ENCODE measurements around the gene AGPAT3.
A peak's percentile ranks its signal among the peaks of the same experiment; 100 is the strongest.

Gene AGPAT3

DNA sequence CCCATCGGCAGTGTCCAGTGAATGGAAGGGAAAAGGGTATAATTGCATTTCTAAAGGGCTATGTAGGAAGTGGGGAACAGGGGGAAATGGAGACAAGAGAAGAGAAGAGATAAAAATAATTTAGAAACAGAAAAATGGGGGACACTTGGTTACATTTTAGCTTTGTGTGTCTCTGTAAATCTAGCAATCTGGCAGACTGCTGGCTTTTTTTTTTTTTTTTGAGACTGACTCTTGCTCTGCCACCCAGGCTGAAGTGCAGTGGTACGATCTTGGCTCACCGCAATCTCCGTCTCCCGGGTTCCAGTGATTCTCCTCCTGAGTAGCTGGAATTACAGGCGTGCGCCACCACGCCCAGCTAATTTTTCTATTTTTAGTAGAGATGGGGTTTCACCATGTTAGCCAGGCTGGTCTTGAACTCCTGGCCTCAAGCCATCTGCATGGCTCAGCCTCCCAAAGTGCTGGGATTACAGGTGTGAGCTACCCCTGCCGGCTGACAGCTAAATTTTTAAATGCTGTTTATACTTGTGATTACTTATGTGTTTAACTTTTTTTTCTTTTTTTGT lies 53.4 kb downstream of the AGPAT3 start:
- CTCF ChIA-PET = interaction anchor here (0.6 to 1.6 kb wide), 3 partner anchors 20 to 123 kb away, joined by 6 read pairs; no protein-coding TSS in a partner anchor
- H3K4me1 ChIP-seq (ENCODE audit: control insufficient read depth, insufficient read depth, low read length) = peaks cover 8% of the 10 kb centered on the region
- H3K4me3 ChIP-seq (ENCODE audit: low read depth, low read length) = no peak overlapping the region
- POLR2A ChIA-PET = interaction anchor here (0.7 kb wide), 1 partner anchor 34 kb away, joined by 6 read pairs; no protein-coding TSS in a partner anchor
- H3K9me3 ChIP-seq (ENCODE audit: control insufficient read depth, insufficient read depth, low read depth, low read length) = no peaks in the 10 kb centered on the region
- no peak overlapping the region for H3K27ac ChIP-seq (ENCODE audit: extremely low read depth, low read depth, low read length)
- H3K36me3 ChIP-seq (ENCODE audit: control insufficient read depth in 2 of 2, insufficient read depth in 1 of 2, low read length in 2 of 2) = no peaks in the 10 kb centered on the region
- TF ChIP-seq, protein P1, sequence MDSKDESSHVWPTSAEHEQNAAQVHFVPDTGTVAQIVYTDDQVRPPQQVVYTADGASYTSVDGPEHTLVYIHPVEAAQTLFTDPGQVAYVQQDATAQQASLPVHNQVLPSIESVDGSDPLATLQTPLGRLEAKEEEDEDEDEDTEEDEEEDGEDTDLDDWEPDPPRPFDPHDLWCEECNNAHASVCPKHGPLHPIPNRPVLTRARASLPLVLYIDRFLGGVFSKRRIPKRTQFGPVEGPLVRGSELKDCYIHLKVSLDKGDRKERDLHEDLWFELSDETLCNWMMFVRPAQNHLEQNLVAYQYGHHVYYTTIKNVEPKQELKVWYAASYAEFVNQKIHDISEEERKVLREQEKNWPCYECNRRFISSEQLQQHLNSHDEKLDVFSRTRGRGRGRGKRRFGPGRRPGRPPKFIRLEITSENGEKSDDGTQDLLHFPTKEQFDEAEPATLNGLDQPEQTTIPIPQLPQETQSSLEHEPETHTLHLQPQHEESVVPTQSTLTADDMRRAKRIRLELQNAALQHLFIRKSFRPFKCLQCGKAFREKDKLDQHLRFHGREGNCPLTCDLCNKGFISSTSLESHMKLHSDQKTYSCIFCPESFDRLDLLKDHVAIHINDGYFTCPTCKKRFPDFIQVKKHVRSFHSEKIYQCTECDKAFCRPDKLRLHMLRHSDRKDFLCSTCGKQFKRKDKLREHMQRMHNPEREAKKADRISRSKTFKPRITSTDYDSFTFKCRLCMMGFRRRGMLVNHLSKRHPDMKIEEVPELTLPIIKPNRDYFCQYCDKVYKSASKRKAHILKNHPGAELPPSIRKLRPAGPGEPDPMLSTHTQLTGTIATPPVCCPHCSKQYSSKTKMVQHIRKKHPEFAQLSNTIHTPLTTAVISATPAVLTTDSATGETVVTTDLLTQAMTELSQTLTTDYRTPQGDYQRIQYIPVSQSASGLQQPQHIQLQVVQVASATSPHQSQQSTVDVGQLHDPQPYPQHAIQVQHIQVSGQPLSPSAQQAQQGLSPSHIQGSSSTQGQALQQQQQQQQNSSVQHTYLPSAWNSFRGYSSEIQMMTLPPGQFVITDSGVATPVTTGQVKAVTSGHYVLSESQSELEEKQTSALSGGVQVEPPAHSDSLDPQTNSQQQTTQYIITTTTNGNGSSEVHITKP (tag by site-specific recombination; IDR thresholded peaks at IDR 0.05) = peak; percentile 60
- TF ChIP-seq ZNF423 (tag by site-specific recombination; IDR thresholded peaks at IDR 0.05) = no peak

DNA sequence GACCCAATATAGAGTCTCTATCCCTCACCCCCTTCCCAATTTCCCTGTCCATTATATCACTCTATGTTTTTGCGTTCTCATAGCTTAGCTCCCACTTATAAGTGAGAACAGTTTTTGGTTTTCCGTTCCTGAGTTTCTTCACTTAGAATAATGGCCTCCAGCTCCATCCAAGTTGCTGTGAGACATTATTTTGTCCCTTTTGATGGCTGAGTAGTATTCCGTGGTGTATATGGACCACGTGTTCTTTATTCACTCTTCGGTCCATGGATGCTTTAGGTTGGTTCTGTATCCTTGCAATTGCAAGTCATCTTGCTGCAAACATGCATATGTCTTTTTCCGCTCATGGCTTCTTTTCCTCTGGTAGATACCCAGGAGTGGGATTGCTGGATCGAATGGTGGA lies 54.3 kb downstream of the AGPAT3 start:
- ChIA-PET CTCF (interaction anchor here (1.6 kb wide), 1 partner anchor 108 kb away, joined by 6 read pairs; no protein-coding TSS in a partner anchor), POLR2A (no interaction called here)
- Histone ChIP-seq H3K9me3 (ENCODE audit: control insufficient read depth, insufficient read depth, low read depth, low read length) (no peaks in the 10 kb centered on the region), H3K4me1 (ENCODE audit: control insufficient read depth, insufficient read depth, low read length) (peaks cover 4% of the 10 kb centered on the region), H3K4me3 (ENCODE audit: low read depth, low read length) (no peak overlapping the region), H3K36me3 (ENCODE audit: control insufficient read depth in 2 of 2, insufficient read depth in 1 of 2, low read length in 2 of 2) (no peaks in the 10 kb centered on the region), H3K27ac (ENCODE audit: extremely low read depth, low read depth, low read length) (no peak overlapping the region)
- TF ChIP-seq ZNF426 (tag by site-specific recombination; IDR thresholded peaks at IDR 0.05) (no peak), ZNF146 (tag by site-specific recombination; IDR thresholded peaks at IDR 0.05) (peak; percentile 98)

DNA sequence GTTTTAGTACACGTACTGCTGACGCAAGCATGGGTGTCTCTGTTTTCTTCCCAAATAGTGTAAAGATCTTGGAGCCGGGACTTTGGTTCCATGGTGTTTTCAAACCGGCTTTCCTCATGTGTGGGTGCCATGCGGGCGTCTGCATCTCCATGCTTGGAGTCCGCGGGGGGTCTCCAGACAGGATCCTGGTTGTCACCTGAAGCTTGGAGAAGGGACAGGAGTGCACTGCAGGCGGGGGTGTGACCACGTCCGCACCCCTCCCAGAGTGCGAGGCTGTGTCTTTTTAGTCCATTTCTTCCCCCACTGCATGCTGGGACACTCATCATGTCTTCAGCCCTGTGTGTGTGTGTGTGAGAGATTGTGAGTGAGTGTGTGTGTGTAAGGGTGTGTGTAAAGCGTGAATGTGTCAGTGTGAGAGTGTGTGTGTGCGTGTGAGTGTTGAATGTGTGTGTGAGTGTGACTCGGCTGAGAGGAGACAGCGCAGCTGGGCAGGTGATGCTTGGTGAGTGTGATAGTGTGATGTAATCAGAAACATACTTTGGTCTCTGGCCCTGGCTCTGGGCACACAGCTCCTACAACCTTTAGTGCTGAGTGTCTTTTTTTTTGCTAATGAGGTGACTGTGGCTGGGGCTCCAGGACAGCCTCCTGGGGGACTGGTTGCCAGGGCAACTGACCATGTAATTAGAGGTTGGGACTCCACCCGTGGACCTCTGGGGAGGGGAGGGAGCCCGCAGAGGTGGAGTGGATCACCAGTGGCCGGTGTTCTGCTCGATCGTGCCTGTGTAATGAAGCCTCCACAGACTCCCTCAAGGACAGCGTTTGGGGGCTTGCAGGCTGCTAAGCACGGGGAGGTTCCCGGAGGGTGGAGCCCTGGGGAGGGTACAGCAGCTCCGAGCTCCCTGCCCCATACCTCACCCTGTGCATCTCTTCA lies 55.1 kb downstream of the AGPAT3 start:
- H3K4me3 ChIP-seq (ENCODE audit: low read depth, low read length) = no peak overlapping the region
- H3K4me1 ChIP-seq (ENCODE audit: control insufficient read depth, insufficient read depth, low read length) = peaks cover 4% of the 10 kb centered on the region
- no peak overlapping the region for H3K27ac ChIP-seq (ENCODE audit: extremely low read depth, low read depth, low read length)
- H3K36me3 ChIP-seq (ENCODE audit: control insufficient read depth in 2 of 2, insufficient read depth in 1 of 2, low read length in 2 of 2) = no peaks in the 10 kb centered on the region
- H3K9me3 ChIP-seq (ENCODE audit: control insufficient read depth, insufficient read depth, low read depth, low read length) = no peaks in the 10 kb centered on the region
- ChIA-PET CTCF (interaction anchor here (1.2 to 3.2 kb wide), 2 partner anchors 19 to 71 kb away, joined by 3 to 20 read pairs; no protein-coding TSS in a partner anchor), POLR2A (no interaction called here)
- TF ChIP-seq ZNF621 (tag by site-specific recombination; IDR thresholded peaks at IDR 0.05) = no peak
- TF ChIP-seq ZNF23 (tag by site-specific recombination; IDR thresholded peaks at IDR 0.05; ENCODE audit: borderline replicate concordance) = no peak
- TF ChIP-seq ZNF785 (tag by site-specific recombination; IDR thresholded peaks at IDR 0.05) = no peak
- TF ChIP-seq SP7 (tag by site-specific recombination; IDR thresholded peaks at IDR 0.05) = peak; percentile 77
- no peak for TF ChIP-seq ZNF354C (tag by site-specific recombination; IDR thresholded peaks at IDR 0.05; ENCODE audit: borderline replicate concordance, low read depth)
- TF ChIP-seq ZNF391 (tag by site-specific recombination; IDR thresholded peaks at IDR 0.05; ENCODE audit: borderline replicate concordance, low read depth) = no peak
- no peak for TF ChIP-seq YY1 (tag by site-specific recombination; IDR thresholded peaks at IDR 0.05)
- no peak for TF ChIP-seq ZBTB1 (tag by site-specific recombination; IDR thresholded peaks at IDR 0.05)
- TF ChIP-seq, protein P2, sequence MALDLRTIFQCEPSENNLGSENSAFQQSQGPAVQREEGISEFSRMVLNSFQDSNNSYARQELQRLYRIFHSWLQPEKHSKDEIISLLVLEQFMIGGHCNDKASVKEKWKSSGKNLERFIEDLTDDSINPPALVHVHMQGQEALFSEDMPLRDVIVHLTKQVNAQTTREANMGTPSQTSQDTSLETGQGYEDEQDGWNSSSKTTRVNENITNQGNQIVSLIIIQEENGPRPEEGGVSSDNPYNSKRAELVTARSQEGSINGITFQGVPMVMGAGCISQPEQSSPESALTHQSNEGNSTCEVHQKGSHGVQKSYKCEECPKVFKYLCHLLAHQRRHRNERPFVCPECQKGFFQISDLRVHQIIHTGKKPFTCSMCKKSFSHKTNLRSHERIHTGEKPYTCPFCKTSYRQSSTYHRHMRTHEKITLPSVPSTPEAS (tag by site-specific recombination; IDR thresholded peaks at IDR 0.05) = peak; percentile 91
- no peak for TF ChIP-seq ZNF529 (tag by site-specific recombination; IDR thresholded peaks at IDR 0.05; ENCODE audit: insufficient replicate concordance)
- TF ChIP-seq, protein P3, sequence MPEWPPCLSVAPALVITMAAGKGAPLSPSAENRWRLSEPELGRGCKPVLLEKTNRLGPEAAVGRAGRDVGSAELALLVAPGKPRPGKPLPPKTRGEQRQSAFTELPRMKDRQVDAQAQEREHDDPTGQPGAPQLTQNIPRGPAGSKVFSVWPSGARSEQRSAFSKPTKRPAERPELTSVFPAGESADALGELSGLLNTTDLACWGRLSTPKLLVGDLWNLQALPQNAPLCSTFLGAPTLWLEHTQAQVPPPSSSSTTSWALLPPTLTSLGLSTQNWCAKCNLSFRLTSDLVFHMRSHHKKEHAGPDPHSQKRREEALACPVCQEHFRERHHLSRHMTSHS (tag by site-specific recombination; IDR thresholded peaks at IDR 0.05) = no peak
- TF ChIP-seq PRDM1 (tag by site-specific recombination; IDR thresholded peaks at IDR 0.05) = no peak
- no peak for TF ChIP-seq ZNF473 (tag by site-specific recombination; IDR thresholded peaks at IDR 0.05)
- no peak for TF ChIP-seq ZNF555 (tag by site-specific recombination; conservative IDR thresholded peaks at IDR 0.05)
- no peak for TF ChIP-seq ZNF112 (tag by site-specific recombination; IDR thresholded peaks at IDR 0.05)
- TF ChIP-seq ZNF423 (tag by site-specific recombination; IDR thresholded peaks at IDR 0.05) = no peak
- TF ChIP-seq ZNF175 (tag by site-specific recombination; IDR thresholded peaks at IDR 0.05) = no peak
- peak; percentile 37; the same call in 1 of the 2 replicates for TF ChIP-seq ZNF707 (tag by site-specific recombination; IDR thresholded peaks at IDR 0.05)
- no peak for TF ChIP-seq ZNF155 (tag by site-specific recombination; IDR thresholded peaks at IDR 0.05)
- TF ChIP-seq ZNF433 (tag by site-specific recombination; IDR thresholded peaks at IDR 0.05; ENCODE audit: low read depth) = no peak
